Tibial artery (tissue), 4 donors: ENCODE results near the gene SHISA2.

Experiments
- DNase-seq, 2 donors: peaks; one replicate each; pipeline ENCODE4 v3.0.0-alpha.2; 2019
- H3K27ac ChIP-seq, 2 donors: fragments of 200-600 bp; sonication (generic) in 1 of 2; 1 replicate in 1 of 2; 2 replicates in 1 of 2; pipeline ENCODE4 v1.5.1; 2018 to 2019; ENCODE audit warnings: mild to moderate bottlenecking in 1 of 2
- H3K27me3 ChIP-seq, 2 donors: fragments of 200-600 bp; sonication (generic) in 1 of 2; one replicate each; pipeline versions ENCODE4 v1.5.1 to v1.6.0; 2016 to 2019
- H3K36me3 ChIP-seq, 3 donors: fragments of 200-600 bp; sonication (generic) in 2 of 3; one replicate each; pipeline ENCODE4 v1.5.1; 2016 to 2019; ENCODE audit warnings: mild to moderate bottlenecking in 2 of 3
- H3K4me1 ChIP-seq, 4 donors: fragments of 200-600 bp; sonication (generic) in 2 of 4; 1 replicate in 3 of 4; 2 replicates in 1 of 4; pipeline ENCODE4 v1.5.1; 2016 to 2019
- H3K4me3 ChIP-seq, 2 donors: fragments of 200-600 bp; sonication (generic) in 1 of 2; 1 replicate in 1 of 2; 2 replicates in 1 of 2; pipeline ENCODE4 v1.5.1; 2018 to 2019; ENCODE audit warnings: mild to moderate bottlenecking in 2 of 2
- H3K9me3 ChIP-seq, 3 donors: fragments of 200-600 bp; sonication (generic) in 1 of 3; one replicate each; pipeline ENCODE4 v1.5.1; 2016 to 2019
- CTCF ChIP-seq, 2 experiments: fragments of 200-600 bp in 1 of 2; fragments of 450-650 bp in 1 of 2; IDR thresholded peaks; one replicate each; pipeline ENCODE4 v1.5.1; 2017 to 2019; ENCODE audit warnings: antibody characterized with exemption in 2 of 2, mild to moderate bottlenecking in 1 of 2, moderate library complexity in 1 of 2
- intact Hi-C: fragments of 100-400 bp; cut with DNase I; formaldehyde crosslinking; loops from one replicate; pipeline ENCODE4 v1.15.0; 2023; ENCODE audit warnings: low total_unique reads

The SHISA2 gene

GRCh38 chr13:26017196-26017921 is 34.5 kb downstream of the SHISA2 start:
- Histone ChIP-seq H3K27me3 (peaks cover 0 to 12% of the 10 kb centered on the region in 2 donors), H3K4me3 (no peak overlapping the region), H3K4me1 (peaks cover 0 to 5% (median under 1%) of the 10 kb centered on the region in 4 donors), H3K27ac (no peak overlapping the region), H3K9me3 (no peaks in the 10 kb centered on the region), H3K36me3 (no peaks in the 10 kb centered on the region)
- no peak for DNase-seq
- intact Hi-C loops, result no loop called here
- no peak for TF ChIP-seq CTCF (IDR thresholded peaks at IDR 0.05)

- intact Hi-C loops, result no loop called here
- no peak for TF ChIP-seq CTCF (IDR thresholded peaks at IDR 0.05)
Measured at GRCh38 chr13:26016189-26016588, 35.6 kb downstream of the SHISA2 start.

GRCh38 chr13:26015271-26016125 is 36.3 kb downstream of the SHISA2 start:
- Histone ChIP-seq H3K9me3 (no peaks in the 10 kb centered on the region), H3K4me1 (peaks cover 0 to 4% (median 0%) of the 10 kb centered on the region in 4 donors), H3K27me3 (peaks cover 0 to 30% of the 10 kb centered on the region in 2 donors), H3K36me3 (no peaks in the 10 kb centered on the region), H3K4me3 (no peak overlapping the region), H3K27ac (no peak overlapping the region)
- intact Hi-C loops, result no loop called here
- no peak for DNase-seq
- TF ChIP-seq CTCF (IDR thresholded peaks at IDR 0.05), result no peak

More at GRCh38 chr13:26016189-26016588, 35.6 kb downstream of the SHISA2 start:
- H3K27me3 ChIP-seq, result peaks cover 0 to 23% of the 10 kb centered on the region in 2 donors
- H3K27ac ChIP-seq, result no peak overlapping the region
- no peaks in the 10 kb centered on the region for H3K9me3 ChIP-seq
- DNase-seq, result no peak
- H3K36me3 ChIP-seq, result no peaks in the 10 kb centered on the region
- no peak overlapping the region for H3K4me3 ChIP-seq
- peaks cover 0 to 4% (median 0%) of the 10 kb centered on the region in 4 donors for H3K4me1 ChIP-seq

- no peak overlapping the region for H3K4me3 ChIP-seq
- H3K4me1 ChIP-seq, result peaks cover 0 to 4% (median 0%) of the 10 kb centered on the region in 4 donors
- H3K27me3 ChIP-seq, result peaks cover 0 to 32% of the 10 kb centered on the region in 2 donors
- no peaks in the 10 kb centered on the region for H3K9me3 ChIP-seq
- no peaks in the 10 kb centered on the region for H3K36me3 ChIP-seq
- TF ChIP-seq CTCF (IDR thresholded peaks at IDR 0.05), result no peak
- DNase-seq, result no peak
- no peak overlapping the region for H3K27ac ChIP-seq
- intact Hi-C loops, result no loop called here
Measured at GRCh38 chr13:26012995-26013394, 38.8 kb downstream of the SHISA2 start.

- Histone ChIP-seq H3K27me3 (peaks cover 0 to 32% of the 10 kb centered on the region in 2 donors), H3K9me3 (no peaks in the 10 kb centered on the region), H3K4me3 (peak overlapping the region in 1 of 2 donors; percentile 26), H3K27ac (no peak overlapping the region), H3K36me3 (no peaks in the 10 kb centered on the region), H3K4me1 (no peaks in the 10 kb centered on the region)
- intact Hi-C loops, result no loop called here
- no peak for DNase-seq
- no peak for TF ChIP-seq CTCF (IDR thresholded peaks at IDR 0.05)
Measured at GRCh38 chr13:26011996-26012821, 39.6 kb downstream of the SHISA2 start.
